Liver (tissue), 3 donors: ENCODE measurements around the gene PXDN.

Experiments used
- ATF3 ChIP-seq: IDR thresholded peaks from 2 replicates; pipeline ENCODE4 v1.6.1; 2016; ENCODE audit warnings: antibody characterized with exemption
- CTCF ChIP-seq: fragments of 150-350 bp; IDR thresholded peaks from 2 replicates; pipeline ENCODE4 v1.5.1; 2017; ENCODE audit warnings: improper control_type of control experiment, low read depth, low read length; ENCODE audit not compliant: missing input control
- JUND ChIP-seq, 2 donors: IDR thresholded peaks; 2 replicates each; pipeline ENCODE4 v1.6.1; 2016; ENCODE audit warnings: antibody characterized with exemption in 2 of 2
- MAX ChIP-seq: IDR thresholded peaks from 2 replicates; pipeline ENCODE4 v1.6.1; 2016; ENCODE audit warnings: antibody characterized with exemption
- NR2F2 ChIP-seq: IDR thresholded peaks from 2 replicates; pipeline ENCODE4 v1.6.1; 2016; ENCODE audit warnings: antibody characterized with exemption
- RAD21 ChIP-seq, 2 donors: IDR thresholded peaks; 2 replicates each; pipeline ENCODE4 v1.6.1; 2016; ENCODE audit warnings: antibody characterized with exemption in 2 of 2, mild to moderate bottlenecking in 2 of 2
- REST ChIP-seq: IDR thresholded peaks from 2 replicates; pipeline ENCODE4 v1.6.1; 2016; ENCODE audit warnings: antibody characterized with exemption, mild to moderate bottlenecking
- SP1 ChIP-seq: IDR thresholded peaks from 2 replicates; pipeline ENCODE4 v1.6.1; 2018; ENCODE audit warnings: antibody characterized with exemption, mild to moderate bottlenecking
- TAF1 ChIP-seq: conservative IDR thresholded peaks from 2 replicates; pipeline ENCODE4 v1.6.1; 2016; ENCODE audit warnings: antibody characterized with exemption, mild to moderate bottlenecking
- YY1 ChIP-seq: IDR thresholded peaks from 2 replicates; pipeline ENCODE4 v1.6.1; 2016; ENCODE audit warnings: antibody characterized with exemption, mild to moderate bottlenecking
- ZBTB33 ChIP-seq: IDR thresholded peaks from 2 replicates; pipeline ENCODE4 v1.6.1; 2016; ENCODE audit warnings: antibody characterized with exemption
- donor health status: healthy.
- donor health status: healthy.

- no peak for TF ChIP-seq RAD21 (IDR thresholded peaks at IDR 0.05)
- TF ChIP-seq TAF1: no peak
- no peak for TF ChIP-seq CTCF
- TF ChIP-seq SP1: no peak
- no peak for TF ChIP-seq REST
- no peak for TF ChIP-seq YY1
- TF ChIP-seq MAX: no peak
- TF ChIP-seq JUND (IDR thresholded peaks at IDR 0.05): no peak
- no peak for TF ChIP-seq ATF3
- no peak for TF ChIP-seq NR2F2
- TF ChIP-seq ZBTB33: no peak
Measured at GRCh38 chr2:1662606-1663180, 81.6 kb downstream of the PXDN start.
